H1 (cell line): Measurements from ENCODE around the gene TMEM114. TPM values are rescaled to one million over a fixed set of nuclear protein-coding genes. Genes with fewer than 3 reads are reported as not detected.

ENCODE experiments used
- CTCF ChIA-PET: fragments of 300-600 bp; sonication (Branson Sonifier 250); formaldehyde crosslinking; loops from one replicate; lab custom pipeline; 2021; ENCODE audit not compliant: partially characterized antibody; lab: Charles Lee
- POLR2A ChIA-PET: fragments of 300-600 bp; sonication (Branson Sonifier 250); formaldehyde crosslinking; loops from one replicate; lab custom pipeline; 2021; ENCODE audit warnings: inconsistent platforms; ENCODE audit not compliant: partially characterized antibody; lab: Charles Lee
- DNase-seq, 2 experiments: peaks; one replicate each; pipeline versions ENCODE4 v3.0.0 to v3.0.0-alpha.2; 2010 to 2022; ENCODE audit warnings: low spot score in 2 of 2, low read depth in 1 of 2, mixed read lengths in 1 of 2
- FAIRE-seq: peaks from 2 replicates; lab custom pipeline; 2011; peaks lifted over from hg19 to GRCh38; lab: Jason Lieb, UNC
- H2AFZ ChIP-seq: 2 replicates; pipeline ENCODE4 v1.8.1; 2012; ENCODE audit warnings: low read length, inconsistent platforms
- H2AK5ac ChIP-seq: 2 replicates; pipeline ENCODE4 v1.6.1; 2013; ENCODE audit warnings: low read depth, low read length
- H2BK120ac ChIP-seq: replicated peaks from 2 replicates; pipeline ENCODE3; 2013; ENCODE audit warnings: low read depth, low read length, inconsistent platforms
- H2BK12ac ChIP-seq: 2 replicates; pipeline ENCODE4 v1.6.1; 2013; ENCODE audit warnings: low read depth, low read length
- H2BK15ac ChIP-seq: 2 replicates; pipeline ENCODE4 v1.6.1; 2013; ENCODE audit warnings: low read length
- H2BK20ac ChIP-seq: 2 replicates; pipeline ENCODE4 v1.6.1; 2013; ENCODE audit warnings: low read length
- H2BK5ac ChIP-seq: 2 replicates; pipeline ENCODE4 v1.6.1; 2013; ENCODE audit warnings: low read depth, low read length
- H3K14ac ChIP-seq: 2 replicates; pipeline ENCODE4 v1.6.1; 2013; ENCODE audit warnings: inconsistent platforms; ENCODE audit not compliant: insufficient read length
- H3K18ac ChIP-seq: 2 replicates; pipeline ENCODE4 v1.6.1; 2013; ENCODE audit warnings: low read length; ENCODE audit errors: extremely low read depth
- H3K23ac ChIP-seq: 2 replicates; pipeline ENCODE4 v1.6.1; 2013; ENCODE audit warnings: inconsistent platforms; ENCODE audit not compliant: insufficient read length
- H3K23me2 ChIP-seq: 2 replicates; pipeline ENCODE4 v1.6.1; 2013; ENCODE audit warnings: low read depth, low read length
- H3K27ac ChIP-seq: 2 replicates; pipeline ENCODE4 v1.6.1; 2011; ENCODE audit warnings: low read depth, low read length, inconsistent platforms
- H3K27me3 ChIP-seq, 4 experiments: replicated peaks in 1 of 4; 1 replicate in 1 of 4; 2 replicates in 3 of 4; pipeline versions ENCODE4 v1.6.1 to v1.8.1; 2011 to 2013; ENCODE audit warnings: low read length in 3 of 4, mild to moderate bottlenecking in 3 of 4, inconsistent platforms in 2 of 4, mixed read lengths in 2 of 4, moderate library complexity in 1 of 4; ENCODE audit not compliant: control insufficient read depth in 3 of 4, insufficient read depth in 3 of 4; ENCODE audit errors: extremely low read depth in 1 of 4
- H3K36me3 ChIP-seq, 4 experiments: 2 replicates each; pipeline versions ENCODE4 v1.6.1 to v1.8.1; 2011 to 2013; ENCODE audit warnings: mild to moderate bottlenecking in 4 of 4, low read length in 3 of 4, moderate library complexity in 2 of 4, control low read depth in 1 of 4, inconsistent platforms in 1 of 4; ENCODE audit not compliant: insufficient read depth in 4 of 4, control insufficient read depth in 2 of 4
- H3K4ac ChIP-seq: replicated peaks from 2 replicates; pipeline ENCODE3; 2013; ENCODE audit warnings: low read length, low read depth, mixed read lengths, inconsistent platforms; ENCODE audit not compliant: insufficient read length
- H3K4me1 ChIP-seq, 4 experiments: replicated peaks in 1 of 4; 1 replicate in 1 of 4; 2 replicates in 3 of 4; pipeline versions ENCODE4 v1.6.1 to v1.8.1; 2011 to 2013; ENCODE audit warnings: low read length in 3 of 4, inconsistent platforms in 2 of 4, mixed read lengths in 1 of 4; ENCODE audit not compliant: insufficient read depth in 4 of 4, control insufficient read depth in 3 of 4
- H3K4me2 ChIP-seq, 2 experiments: 2 replicates each; pipeline versions ENCODE4 v1.6.1 to v1.8.1; 2011 to 2013; ENCODE audit warnings: low read depth in 2 of 2, low read length in 2 of 2, control low read depth in 1 of 2, inconsistent platforms in 1 of 2, mild to moderate bottlenecking in 1 of 2; ENCODE audit not compliant: insufficient read depth in 1 of 2
- H3K4me3 ChIP-seq, 4 experiments: fragments of 200-600, 300-600 bp in 1 of 4; sonication (generic), shearing (Covaris generic), sonication (Bioruptor Twin) in 1 of 4; 2 replicates each; pipeline versions ENCODE4 v1.5.1 to v1.8.1; 2011 to 2016; ENCODE audit warnings: low read length in 4 of 4, low read depth in 3 of 4, control low read depth in 2 of 4, inconsistent platforms in 2 of 4, mild to moderate bottlenecking in 2 of 4, mixed read lengths in 1 of 4, moderate library complexity in 1 of 4; ENCODE audit not compliant: insufficient read depth in 2 of 4; ENCODE audit errors: extremely low read depth in 1 of 4
- H3K56ac ChIP-seq: replicated peaks from 2 replicates; pipeline ENCODE3; 2013; ENCODE audit warnings: low read depth, mild to moderate bottlenecking, mixed read lengths, low read length, inconsistent platforms; ENCODE audit not compliant: insufficient read length
- H3K79me1 ChIP-seq: 2 replicates; pipeline ENCODE4 v1.6.1; 2013; ENCODE audit warnings: low read depth, low read length, control low read depth
- H3K79me2 ChIP-seq, 2 experiments: 2 replicates each; pipeline versions ENCODE4 v1.6.1 to v1.8.1; 2012 to 2013; ENCODE audit warnings: low read length in 2 of 2, mild to moderate bottlenecking in 2 of 2, inconsistent platforms in 1 of 2; ENCODE audit not compliant: insufficient read depth in 2 of 2, control insufficient read depth in 1 of 2
- H3K9ac ChIP-seq, 4 experiments: replicated peaks in 1 of 4; 1 replicate in 1 of 4; 2 replicates in 3 of 4; pipeline versions ENCODE4 v1.6.1 to v1.8.1; 2011 to 2013; ENCODE audit warnings: low read depth in 3 of 4, low read length in 3 of 4, control low read depth in 2 of 4, mild to moderate bottlenecking in 2 of 4, moderate library complexity in 2 of 4, inconsistent platforms in 1 of 4; ENCODE audit errors: extremely low read depth in 1 of 4
- H3K9me3 ChIP-seq, 2 experiments: 2 replicates each; pipeline versions ENCODE4 v1.6.1 to v1.8.1; 2012 to 2013; ENCODE audit warnings: mild to moderate bottlenecking in 2 of 2, moderate library complexity in 2 of 2, control low read depth in 1 of 2, inconsistent platforms in 1 of 2, low read depth in 1 of 2, low read length in 1 of 2, mixed read lengths in 1 of 2; ENCODE audit not compliant: insufficient read depth in 2 of 2
- H4K20me1 ChIP-seq, 2 experiments: replicated peaks in 1 of 2; 2 replicates each; pipeline versions ENCODE3 to v1.8.1; 2011 to 2013; ENCODE audit warnings: inconsistent platforms in 2 of 2, low read length in 2 of 2, mild to moderate bottlenecking in 1 of 2; ENCODE audit not compliant: insufficient read depth in 2 of 2, control insufficient read depth in 1 of 2
- H4K5ac ChIP-seq: 2 replicates; pipeline ENCODE4 v1.6.1; 2013; ENCODE audit warnings: low read length, low read depth, mixed read lengths, inconsistent platforms; ENCODE audit not compliant: insufficient read length
- H4K8ac ChIP-seq: 2 replicates; pipeline ENCODE4 v1.8.0; 2013; ENCODE audit warnings: mild to moderate bottlenecking, moderate library complexity, low read length, inconsistent platforms; ENCODE audit not compliant: insufficient read depth; ENCODE audit errors: extremely low read depth
- H4K91ac ChIP-seq: replicated peaks from 2 replicates; pipeline ENCODE3; 2013; ENCODE audit warnings: low read length, mixed read lengths, inconsistent platforms; ENCODE audit not compliant: insufficient read length
- BRCA1 ChIP-seq: IDR thresholded peaks from 2 replicates; pipeline ENCODE4 v1.6.1; 2012; ENCODE audit warnings: low read depth, low read length, improper control_type of control experiment
- CBX5 ChIP-seq: fragments of 300-800, 300-1000 bp; sonication (generic); IDR thresholded peaks from 2 replicates; pipeline ENCODE4 v1.7.1; 2016; ENCODE audit warnings: antibody characterized with exemption, low read length, low read depth
- EGR1 ChIP-seq: IDR thresholded peaks from 2 replicates; pipeline ENCODE4 v1.6.1; 2011; ENCODE audit warnings: low read depth, low read length, borderline replicate concordance
- HDAC2 ChIP-seq, 2 experiments: fragments of 300-600 bp in 1 of 2; sonication (generic) in 1 of 2; IDR thresholded peaks; 2 replicates each; pipeline ENCODE4 v1.6.1; 2011 to 2012; ENCODE audit warnings: low read depth in 2 of 2, low read length in 2 of 2, mild to moderate bottlenecking in 2 of 2, moderate library complexity in 2 of 2, borderline replicate concordance in 1 of 2, inconsistent platforms in 1 of 2
- RBBP5 ChIP-seq: IDR thresholded peaks from 2 replicates; pipeline ENCODE4 v1.7.1; 2012; ENCODE audit warnings: low read depth, mild to moderate bottlenecking, inconsistent platforms, low read length, moderate library complexity, borderline replicate concordance
- RXRA ChIP-seq: IDR thresholded peaks from 2 replicates; pipeline ENCODE4 v1.6.1; 2011; ENCODE audit warnings: low read depth, mild to moderate bottlenecking, low read length, moderate library complexity; ENCODE audit not compliant: insufficient read depth
- SP4 ChIP-seq: IDR thresholded peaks from 2 replicates; pipeline ENCODE4 v1.6.1; 2012; ENCODE audit warnings: low read length, inconsistent platforms
- TAF7 ChIP-seq: optimal IDR thresholded peaks from 2 replicates; pipeline ENCODE3; 2011; ENCODE audit warnings: low read depth, mild to moderate bottlenecking, inconsistent platforms, low read length, moderate library complexity, borderline replicate concordance
- WGBS, 2 experiments: shearing (Covaris generic) in 1 of 2; methylation state at CpG; one replicate each; pipeline versions ENCODE4 v1.1.6 to v1.1.7; 2013 to 2015; ENCODE audit warnings: low lambda C conversion rate in 2 of 2, mixed read lengths in 2 of 2, inconsistent platforms in 1 of 2, low coverage in 1 of 2, missing lambda C conversion rate in 1 of 2; ENCODE audit not compliant: insufficient replicate concordance in 2 of 2, insufficient coverage in 1 of 2, insufficient read length in 1 of 2; ENCODE audit errors: extremely low coverage in 1 of 2, missing lambda C conversion rate in 1 of 2; 5-methylcytosine and 5-hydroxymethylcytosine counted together
- polyA plus RNA-seq, 7 experiments: library from polyadenylated mRNA; depleted of rRNA in 3 of 7; stranded (reverse) in 5 of 7; unstranded in 2 of 7; fragments of >200 nt in 5 of 7; fragments of 200-250 nt in 2 of 7; gene quantifications; 1 replicate in 5 of 7; 2 replicates in 1 of 7; 4 replicates in 1 of 7; pipeline versions ENCODE4 v1.2.1 to v1.2.3, GENCODE V29; 2011 to 2013; ENCODE audit warnings: missing spikeins in 2 of 7, mixed read lengths in 2 of 7
- total RNA-seq: library from RNA; stranded (reverse); fragmentation: NEBNext Ultra II Directional; extraction: Animal tissue kit (Norgen Biotek cat#: 25700); gene quantifications from 2 replicates; pipeline ENCODE4 v1.2.1, GENCODE V29; 2021
- TF ChIP-seq, protein P1 (sequence below): IDR thresholded peaks from 2 replicates; pipeline ENCODE4 v1.6.1; 2012; ENCODE audit warnings: low read length, inconsistent platforms

The TMEM114 gene
- total and polyA plus RNA-seq, 2 of the 8 experiments (the other 6 are each of a cell fraction or from before 2014, with no cell fraction given), result 1.6 to 2.9 TPM

DNA sequence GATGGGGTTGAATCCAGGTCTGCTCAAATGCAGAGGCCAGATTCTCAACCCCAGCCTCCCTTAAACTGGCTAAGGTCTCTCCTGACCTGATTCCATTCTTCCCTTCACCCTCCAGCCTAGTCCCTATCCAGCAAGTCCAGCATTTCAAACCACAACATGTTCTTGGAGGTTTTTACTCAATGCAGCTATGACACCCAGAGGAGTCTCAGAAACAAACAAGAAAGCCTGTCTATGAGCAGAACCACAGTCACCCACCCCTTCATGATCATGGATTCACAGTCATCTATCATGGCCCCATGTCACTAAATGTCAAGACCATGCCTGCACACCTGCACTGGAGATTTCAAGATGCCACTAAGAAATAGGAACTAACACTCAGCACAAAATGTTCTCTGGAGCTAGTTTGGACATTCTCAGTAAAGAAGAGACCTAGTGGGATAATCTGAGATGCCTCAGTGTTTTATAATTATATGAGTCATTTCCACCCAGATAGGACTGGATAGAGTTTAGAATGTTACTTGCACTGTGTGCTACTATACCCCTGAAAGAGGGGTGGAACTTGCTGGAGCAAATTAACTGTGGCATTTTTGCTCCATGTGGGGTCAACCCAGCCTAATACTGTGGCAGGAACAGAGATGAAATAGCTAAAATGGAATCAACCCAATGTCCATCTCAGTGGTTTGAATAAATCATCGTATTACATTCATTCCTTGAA lies 21.7 kb upstream of the TMEM114 start:
- Histone ChIP-seq H3K18ac (no peak overlapping the region), H3K56ac (no peak overlapping the region), H3K4me1 (no peaks in the 10 kb centered on the region), H4K91ac (no peak overlapping the region), H2BK120ac (no peak overlapping the region), H4K5ac (no peak overlapping the region), H3K4ac (no peak overlapping the region), H3K14ac (no peak overlapping the region), H3K4me2 (no peak overlapping the region), H2BK5ac (no peak overlapping the region), H3K27ac (no peak overlapping the region), H3K27me3 (no peaks in the 10 kb centered on the region; a peak in 2 of 7 replicates), H3K9ac (no peak overlapping the region), H3K79me1 (no peaks in the 10 kb centered on the region), H4K8ac (no peak overlapping the region), H2BK15ac (no peak overlapping the region; the same call in 1 of the 2 replicates), H4K20me1 (no peaks in the 10 kb centered on the region), H3K23ac (no peak overlapping the region), H2BK20ac (no peak overlapping the region), H3K23me2 (no peaks in the 10 kb centered on the region), H3K36me3 (no peaks in the 10 kb centered on the region), H2AFZ (peak overlapping the region; percentile 51), H2BK12ac (no peak overlapping the region), H3K4me3 (no peak overlapping the region), H2AK5ac (no peak overlapping the region), H3K79me2 (no peaks in the 10 kb centered on the region), H3K9me3 (no peaks in the 10 kb centered on the region)
- TF ChIP-seq SP4, result no peak
- TF ChIP-seq, protein P1, sequence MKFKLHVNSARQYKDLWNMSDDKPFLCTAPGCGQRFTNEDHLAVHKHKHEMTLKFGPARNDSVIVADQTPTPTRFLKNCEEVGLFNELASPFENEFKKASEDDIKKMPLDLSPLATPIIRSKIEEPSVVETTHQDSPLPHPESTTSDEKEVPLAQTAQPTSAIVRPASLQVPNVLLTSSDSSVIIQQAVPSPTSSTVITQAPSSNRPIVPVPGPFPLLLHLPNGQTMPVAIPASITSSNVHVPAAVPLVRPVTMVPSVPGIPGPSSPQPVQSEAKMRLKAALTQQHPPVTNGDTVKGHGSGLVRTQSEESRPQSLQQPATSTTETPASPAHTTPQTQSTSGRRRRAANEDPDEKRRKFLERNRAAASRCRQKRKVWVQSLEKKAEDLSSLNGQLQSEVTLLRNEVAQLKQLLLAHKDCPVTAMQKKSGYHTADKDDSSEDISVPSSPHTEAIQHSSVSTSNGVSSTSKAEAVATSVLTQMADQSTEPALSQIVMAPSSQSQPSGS, result no peak
- no peak for TF ChIP-seq RBBP5
- TF ChIP-seq TAF7, result no peak
- TF ChIP-seq EGR1, result no peak
- no peak for TF ChIP-seq RXRA
- no peak for TF ChIP-seq CBX5
- no peak for TF ChIP-seq BRCA1
- TF ChIP-seq HDAC2 (IDR thresholded peaks at IDR 0.05; ENCODE audit: borderline replicate concordance in 1 of 2, low read depth in 2 of 2, low read length in 2 of 2), result no peak
- DNase-seq, result no peak
- ChIA-PET CTCF (interaction anchor here (0.6 to 1.5 kb wide), 3 partner anchors 12 to 43 kb away, joined by 3 to 4 read pairs (median 4); no protein-coding TSS in a partner anchor), POLR2A (interaction anchor here (0.9 to 1.0 kb wide), 2 partner anchors 9 to 12 kb away, joined by 3 read pairs; no protein-coding TSS in a partner anchor)
- no peak for FAIRE-seq
- WGBS, 2 experiments, result 91% methylated on average over 1 of the region's 1 CpG; no CpG with 5 or more reads in 1 of the 2 experiments
